SKM-1 (cell line): ENCODE measurements around the gene MAP1LC3B.

Experiments
- DNase-seq: peaks from one replicate; lab custom pipeline; 2025; ENCODE audit not compliant: unreplicated experiment; lab: John Stamatoyannopoulos, UW

MAP1LC3B gene

GRCh38 chr16:87391950-87392820 lies at the start of gene MAP1LC3B:
Gene MAP1LC3B, plus strand, starts transcription at chr16:87392336. Its CDS starts 92 bp downstream, at chr16:87392428.
- peak; percentile 78 for DNase-seq

GRCh38 chr16:87342504-87342903 lies 49.6 kb upstream of the MAP1LC3B start:
- no peak for DNase-seq

DNA sequence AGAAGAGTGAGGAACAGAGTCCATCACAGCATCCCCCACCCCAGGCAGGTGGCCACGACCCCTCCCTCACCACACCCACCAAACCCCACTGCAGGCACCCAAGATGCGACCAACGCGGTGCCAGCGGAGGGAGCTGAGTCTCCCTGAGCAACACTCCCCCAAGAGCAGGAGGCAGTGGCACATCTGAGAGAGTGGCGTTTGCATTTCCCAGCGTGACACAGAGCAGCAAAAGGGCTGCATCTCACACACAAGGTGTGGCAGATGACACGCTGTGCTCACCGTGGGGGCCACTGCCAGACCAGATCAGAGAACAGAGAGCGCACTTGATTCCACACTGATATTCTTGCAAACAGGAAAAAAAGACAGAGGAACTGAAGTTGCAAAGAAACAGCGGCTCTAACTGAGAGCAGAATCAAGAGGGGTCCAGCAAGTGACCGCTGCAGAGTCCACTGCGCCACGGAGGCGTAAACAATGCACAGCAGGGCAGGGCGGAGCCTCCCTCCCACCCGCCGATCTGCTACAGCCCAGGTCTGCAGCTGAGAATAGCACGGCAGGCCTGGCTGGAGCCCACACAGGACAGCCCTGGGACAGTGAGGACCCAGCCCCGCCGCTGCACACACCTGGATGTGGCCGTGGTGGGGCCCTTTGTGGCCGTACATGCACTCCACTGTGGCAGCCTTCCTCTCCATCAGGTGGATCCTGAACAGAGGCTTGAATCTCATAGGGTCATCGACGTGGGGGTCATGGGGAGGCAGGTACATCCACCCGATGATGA lies 49.0 kb upstream of the MAP1LC3B start:
- no peak for DNase-seq

DNA sequence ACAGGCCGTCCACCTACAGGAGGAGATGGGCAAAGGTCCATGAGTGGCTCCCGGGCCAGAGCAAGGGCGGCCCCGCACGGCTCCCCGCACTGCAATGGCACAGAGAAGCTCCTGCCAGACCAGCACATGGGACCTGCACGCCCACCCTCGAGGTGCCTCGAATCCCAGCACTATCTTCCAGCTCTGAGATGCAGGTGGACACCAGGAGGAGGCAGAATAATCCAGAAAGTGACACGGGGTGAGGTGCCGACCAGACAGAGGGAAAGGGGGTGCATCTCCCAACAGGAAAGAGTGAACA lies 48.4 kb upstream of the MAP1LC3B start:
- no peak for DNase-seq

- no peak for DNase-seq
These were observed 47.8 kb upstream of the MAP1LC3B start for GRCh38 chr16:87344165-87344930.

DNA sequence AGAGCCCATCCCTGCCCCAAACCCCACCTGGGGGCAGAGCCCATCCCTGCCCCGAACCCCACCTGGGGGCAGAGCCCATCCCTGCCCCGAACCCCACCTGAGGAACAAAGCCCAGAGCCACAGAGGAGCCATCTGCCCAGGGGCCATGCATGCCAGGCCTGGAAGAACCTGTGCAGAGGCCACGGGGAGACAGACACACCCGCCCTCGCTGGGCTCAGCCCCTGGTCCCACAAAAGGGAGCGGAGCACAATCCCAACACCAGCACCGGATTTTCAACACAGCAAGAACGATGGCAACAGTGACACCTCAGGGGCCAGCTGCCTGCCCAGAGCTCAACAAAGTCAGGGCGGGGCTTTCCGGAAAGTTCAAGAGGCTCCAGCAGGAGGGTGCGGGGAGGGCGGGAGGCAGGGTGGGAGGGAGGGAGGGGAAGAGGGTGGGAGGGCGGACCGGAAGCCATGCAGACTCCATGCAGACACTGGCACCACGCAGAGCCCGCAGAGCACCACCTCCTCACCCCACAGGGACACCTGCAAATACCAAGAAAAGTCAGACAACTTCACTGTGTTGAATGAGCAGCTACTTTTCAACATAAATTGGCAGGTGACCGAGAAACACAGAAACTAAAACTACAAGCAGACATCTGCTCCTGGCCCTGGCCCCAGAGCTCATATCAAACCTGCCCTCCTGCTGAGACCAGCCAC lies 47.1 kb upstream of the MAP1LC3B start:
- DNase-seq = no peak

DNA sequence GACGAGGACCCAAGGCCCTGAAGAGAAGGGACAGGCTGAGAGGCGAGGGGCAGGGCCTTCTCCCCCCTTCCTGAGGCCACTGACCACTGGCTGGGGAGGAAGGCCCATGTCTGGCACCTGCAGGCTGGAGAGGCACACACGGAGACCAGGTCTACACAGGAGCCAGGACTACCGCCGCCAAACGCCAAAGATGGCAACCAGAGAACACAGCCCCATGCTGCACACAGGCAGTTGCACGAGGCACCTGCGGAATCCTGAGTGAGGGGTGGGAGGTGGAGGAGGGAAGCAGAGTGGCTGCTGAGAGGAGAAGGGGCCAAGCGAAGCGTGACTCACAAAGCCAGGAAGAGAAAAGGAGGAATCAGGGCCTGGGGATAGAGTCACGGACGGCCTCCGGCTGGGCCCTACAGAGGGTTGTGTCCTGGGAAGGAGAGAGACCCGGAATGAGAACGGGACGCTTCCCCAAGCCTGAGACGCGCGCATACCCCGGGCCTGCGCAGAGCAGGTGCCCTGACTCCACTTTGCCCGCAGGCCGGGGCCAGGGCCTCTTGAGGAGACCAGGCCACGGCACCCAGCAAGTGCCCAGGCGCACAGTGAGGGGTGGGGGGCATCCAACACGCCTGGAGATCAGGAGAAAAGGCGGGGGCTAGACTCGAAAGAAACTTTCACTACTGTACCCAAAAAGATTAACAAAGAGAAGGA lies 46.3 kb upstream of the MAP1LC3B start:
- DNase-seq = no peak

- DNase-seq = no peak
These were observed 45.5 kb upstream of the MAP1LC3B start for GRCh38 chr16:87346517-87347060.

GRCh38 chr16:87347932-87348615 lies 44.1 kb upstream of the MAP1LC3B start:
- DNase-seq = no peak

DNA sequence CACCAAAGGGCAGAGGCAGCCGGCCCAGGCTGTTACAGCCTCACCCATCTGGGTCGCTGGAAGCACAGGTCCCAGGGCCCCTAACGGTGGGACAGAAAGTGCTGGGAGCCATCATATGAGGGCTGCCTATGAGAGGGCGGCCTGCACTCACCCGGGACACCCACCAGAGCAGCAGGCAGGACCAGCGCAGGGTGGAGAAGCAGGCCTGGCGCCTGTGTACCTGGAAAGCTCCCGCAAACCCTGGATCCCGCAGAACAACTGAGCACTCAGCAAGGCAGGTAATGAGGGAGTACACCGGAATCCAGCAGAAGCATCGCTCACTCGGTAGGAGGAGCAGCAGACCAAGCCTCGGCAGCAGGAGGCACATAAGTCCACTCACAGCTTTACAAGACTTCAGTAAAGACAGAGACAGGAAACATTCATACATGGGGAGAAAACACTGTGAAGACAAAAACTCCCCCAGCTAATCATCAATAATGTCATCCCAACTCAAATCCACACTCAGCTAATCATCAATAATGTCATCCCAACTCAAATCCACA lies 43.4 kb upstream of the MAP1LC3B start:
- DNase-seq = no peak

- no peak for DNase-seq
These were observed 42.1 kb upstream of the MAP1LC3B start for GRCh38 chr16:87350031-87350430.

DNA sequence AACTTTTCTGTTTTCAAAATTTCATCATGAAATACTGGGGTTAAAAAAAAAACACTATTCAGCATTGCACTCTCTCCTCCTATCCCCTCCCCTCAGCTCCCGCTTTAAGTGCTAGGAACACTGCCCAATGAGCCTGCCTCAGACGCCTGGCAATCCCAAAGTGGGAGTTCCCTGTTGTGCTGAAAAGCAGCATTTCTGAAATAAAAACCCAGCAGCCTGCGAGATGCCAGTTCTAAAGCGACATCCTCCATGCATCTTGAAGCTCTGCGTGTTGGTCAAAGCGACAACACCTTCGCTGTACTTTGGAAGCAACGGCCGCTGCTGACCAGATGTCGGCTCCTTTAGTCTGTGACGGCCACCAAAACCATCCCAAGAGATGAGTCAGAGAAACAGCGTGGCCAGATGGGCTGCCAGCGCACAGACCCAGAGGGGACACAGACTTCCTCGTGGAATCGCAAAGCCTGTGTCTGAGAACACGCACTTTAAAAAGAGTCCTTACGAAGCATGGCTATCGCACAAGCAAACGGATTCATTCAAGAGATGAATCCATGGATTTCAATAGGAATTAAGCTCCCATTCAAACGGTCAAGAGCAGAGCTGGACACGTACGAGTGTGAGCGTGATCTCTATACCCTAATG lies 41.3 kb upstream of the MAP1LC3B start:
- DNase-seq = no peak

GRCh38 chr16:87351320-87351698 lies 40.8 kb upstream of the MAP1LC3B start:
- no peak for DNase-seq

DNA sequence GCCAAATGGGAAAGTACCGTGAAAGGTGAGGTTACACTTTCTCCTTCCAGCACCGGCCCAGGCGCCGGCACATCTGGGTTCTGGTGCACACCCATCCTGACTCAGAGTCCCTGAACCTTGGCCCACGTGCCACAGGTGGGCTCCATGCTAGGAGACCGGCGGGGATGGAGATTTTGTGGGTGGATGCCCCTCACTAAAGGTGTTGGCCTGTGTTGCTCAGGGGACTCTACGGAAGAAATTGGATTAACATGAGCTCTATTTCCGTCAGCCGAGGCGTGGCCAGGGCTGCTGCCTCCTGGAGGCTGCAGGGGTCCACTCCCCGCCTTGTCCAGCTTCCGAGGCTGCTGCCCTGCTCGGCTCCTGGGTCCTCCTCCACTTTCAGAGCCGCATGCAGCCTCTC lies 39.3 kb upstream of the MAP1LC3B start:
- no peak for DNase-seq

DNA sequence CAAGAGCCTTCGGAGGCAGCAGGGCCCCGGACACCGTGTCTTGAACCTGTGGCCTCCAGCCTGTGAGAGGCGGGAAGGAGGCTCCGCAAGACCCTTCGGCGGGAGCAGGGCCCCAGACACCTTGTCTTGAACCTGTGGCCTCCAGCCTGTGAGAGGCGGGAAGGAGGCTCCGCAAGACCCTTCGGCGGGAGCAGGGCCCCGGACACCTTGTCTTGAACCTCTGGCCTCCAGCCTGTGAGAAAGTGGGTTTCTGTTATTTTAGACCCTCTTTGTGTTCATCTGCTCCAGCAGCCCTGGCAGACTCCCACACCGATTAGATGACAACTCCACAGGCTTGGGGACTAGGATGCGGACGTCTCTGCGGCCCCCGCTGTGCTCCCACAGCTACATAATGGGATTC lies 38.5 kb upstream of the MAP1LC3B start:
- no peak for DNase-seq

DNA sequence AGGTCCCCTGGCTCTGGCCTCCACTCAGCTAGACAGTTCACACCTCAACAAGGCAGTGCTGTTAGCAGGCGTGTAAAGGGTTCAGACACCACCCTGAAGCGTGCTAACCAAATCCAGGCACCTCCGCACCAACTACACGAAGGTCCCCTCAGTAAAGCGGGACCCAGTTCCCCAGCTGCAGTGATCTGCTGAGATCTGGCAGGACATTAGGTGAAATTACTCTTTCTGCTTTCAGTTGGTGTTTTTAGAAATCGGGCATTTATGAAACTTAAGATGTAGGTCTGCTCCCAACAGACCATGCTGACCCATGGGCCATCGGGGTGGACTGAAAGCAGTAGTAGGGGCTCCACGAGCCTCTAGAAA lies 35.7 kb upstream of the MAP1LC3B start:
- no peak for DNase-seq

DNA sequence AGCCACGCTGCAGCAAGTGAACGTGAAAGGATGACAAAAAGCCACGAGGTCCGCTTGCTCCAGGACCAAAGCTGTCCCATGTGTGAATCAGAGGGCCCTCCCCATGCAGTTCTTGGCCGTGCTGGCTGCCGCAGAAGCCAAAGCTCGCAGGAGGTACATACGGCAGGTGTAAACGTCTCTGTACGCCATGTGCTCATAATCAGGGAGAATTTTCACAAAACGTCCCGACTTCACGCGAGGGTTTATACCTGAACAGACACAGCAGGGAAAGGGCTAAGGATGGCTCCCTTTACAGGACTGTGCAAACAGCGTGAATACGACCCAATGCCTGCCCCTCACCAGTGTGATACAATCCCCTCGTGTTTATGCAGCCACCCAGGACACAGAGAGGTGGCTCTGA lies 33.9 kb upstream of the MAP1LC3B start:
- DNase-seq = no peak

GRCh38 chr16:87358696-87359095 lies 33.4 kb upstream of the MAP1LC3B start:
- no peak for DNase-seq

- no peak for DNase-seq
These were observed 33.0 kb upstream of the MAP1LC3B start for GRCh38 chr16:87359121-87359520.
